HL-60/S4 treated with phorbol 12-myristate 13-acetate at 8.2 ng/mL for 4 days and 3 days (cell line): ENCODE results near the gene ADCY2.

Experiments
- in situ Hi-C: fragments of 300-500 bp; cut with MboI; formaldehyde crosslinking; loops from 2 replicates; pipeline ENCODE4 v1.15.0; 2022; ENCODE audit warnings: low sequenced_read_pairs

Gene ADCY2

GRCh38 chr5:7435503-7435902, 39.6 kb downstream of the ADCY2 start:
- in situ Hi-C loops: no loop called here

DNA sequence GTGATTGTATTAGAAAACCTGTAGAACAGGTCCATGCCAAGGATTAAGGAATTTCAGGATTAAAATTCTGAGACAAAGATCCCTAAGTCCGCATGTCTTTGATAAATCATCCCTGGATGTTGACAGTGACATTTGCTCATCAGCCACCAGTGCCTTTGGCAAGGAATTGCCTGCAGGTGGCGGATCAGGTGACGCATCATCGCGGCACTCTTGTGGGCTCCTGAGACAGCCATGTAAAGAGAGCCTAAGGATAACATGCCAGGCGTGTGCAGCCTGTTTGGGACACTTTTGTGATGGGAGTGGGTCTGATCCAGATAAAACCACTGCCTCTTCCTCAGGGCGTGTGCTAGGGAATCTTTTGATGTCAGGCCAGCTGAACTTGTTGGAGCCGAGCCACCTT, 40.6 kb downstream of the ADCY2 start:
- in situ Hi-C loops: no loop called here

GRCh38 chr5:7437836-7438235, 41.9 kb downstream of the ADCY2 start:
- in situ Hi-C loops: no loop called here

GRCh38 chr5:7445068-7445467, 49.1 kb downstream of the ADCY2 start:
- in situ Hi-C loops: no loop called here

- in situ Hi-C loops: no loop called here
Observed at GRCh38 chr5:7445831-7446230, 49.9 kb downstream of the ADCY2 start.

DNA sequence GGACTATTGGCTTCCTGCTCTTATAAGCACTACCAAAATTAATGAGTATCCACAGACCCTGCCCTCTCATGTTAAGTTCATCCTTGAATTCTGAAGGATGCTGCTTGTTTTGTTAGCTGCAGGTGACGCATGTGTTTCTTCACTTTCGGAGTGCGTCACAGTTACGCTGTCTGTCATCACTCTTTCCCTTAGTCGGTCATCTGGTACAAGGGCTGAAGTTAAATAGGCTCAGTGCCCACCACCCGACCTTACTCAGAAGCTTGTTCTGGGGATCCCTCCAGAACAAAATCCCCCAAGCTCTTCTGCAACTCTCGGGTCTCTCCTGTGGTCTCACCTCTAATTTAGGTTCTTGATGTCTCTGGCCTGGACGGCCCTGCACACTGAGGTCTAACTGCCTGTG, 51.0 kb downstream of the ADCY2 start:
- in situ Hi-C loops: no loop called here

DNA sequence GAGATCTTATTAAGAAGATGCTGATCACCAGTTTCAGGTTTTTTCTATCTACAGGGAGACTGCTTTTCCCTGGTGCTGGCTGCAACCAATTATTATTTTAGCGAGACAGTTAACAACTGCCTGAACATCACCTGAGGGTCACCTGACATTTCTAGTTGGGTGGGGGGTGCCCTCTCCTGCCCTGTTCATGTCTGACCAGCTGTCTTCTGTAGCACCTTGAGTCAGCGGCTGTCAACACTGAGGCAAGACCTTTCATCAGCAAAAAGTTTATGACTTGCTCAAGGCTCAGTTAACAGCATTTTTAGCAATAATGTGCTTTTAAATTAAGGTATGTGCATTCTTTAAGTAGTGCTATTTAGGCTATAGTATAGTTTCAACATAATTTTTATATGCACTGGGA, 58.0 kb downstream of the ADCY2 start:
- in situ Hi-C loops: no loop called here

- in situ Hi-C loops: no loop called here
Observed at GRCh38 chr5:7456206-7456605, 60.3 kb downstream of the ADCY2 start.

- in situ Hi-C loops: no loop called here
Observed at GRCh38 chr5:7461371-7461770, 65.4 kb downstream of the ADCY2 start.

DNA sequence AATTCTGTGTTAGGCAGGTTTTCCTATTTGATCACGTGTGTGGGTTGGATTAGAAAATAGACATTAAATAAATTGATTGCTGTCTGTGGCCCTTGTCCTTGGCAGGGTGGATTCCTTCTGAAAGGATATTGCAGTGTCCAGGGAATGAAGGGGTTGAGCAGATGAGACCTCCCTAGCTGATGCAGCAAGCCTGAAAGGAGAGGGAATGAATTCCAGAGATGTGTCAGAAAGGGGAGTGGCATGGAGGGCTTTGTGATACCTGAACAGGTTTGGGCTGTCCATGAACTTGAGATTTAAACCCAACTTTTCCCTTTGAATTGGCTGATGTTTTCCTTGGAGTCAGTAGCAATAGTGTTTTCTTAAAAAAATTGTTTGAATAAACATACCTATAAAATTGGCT, 66.8 kb downstream of the ADCY2 start:
- in situ Hi-C loops: no loop called here

GRCh38 chr5:7464182-7464581, 68.2 kb downstream of the ADCY2 start:
- in situ Hi-C loops: no loop called here

DNA sequence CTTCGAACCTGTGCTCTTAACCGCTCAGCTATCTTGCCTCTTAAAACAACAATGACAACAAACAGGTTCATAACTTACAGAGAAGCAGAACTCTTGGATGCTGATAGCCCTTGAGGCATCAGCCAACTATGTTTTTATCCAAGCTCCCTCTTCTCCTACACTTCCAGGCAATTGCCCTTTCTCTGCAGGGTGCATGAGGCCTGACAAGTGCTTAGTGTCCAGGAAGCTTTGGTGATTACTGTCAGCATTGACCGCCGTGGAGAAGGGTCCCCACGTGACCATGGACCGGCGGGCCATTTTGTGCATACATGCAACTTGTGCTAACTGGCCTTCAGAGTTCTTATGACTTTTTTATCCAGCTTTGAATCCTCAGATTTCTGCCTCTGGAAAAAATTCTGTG, 71.2 kb downstream of the ADCY2 start:
- in situ Hi-C loops: no loop called here

DNA sequence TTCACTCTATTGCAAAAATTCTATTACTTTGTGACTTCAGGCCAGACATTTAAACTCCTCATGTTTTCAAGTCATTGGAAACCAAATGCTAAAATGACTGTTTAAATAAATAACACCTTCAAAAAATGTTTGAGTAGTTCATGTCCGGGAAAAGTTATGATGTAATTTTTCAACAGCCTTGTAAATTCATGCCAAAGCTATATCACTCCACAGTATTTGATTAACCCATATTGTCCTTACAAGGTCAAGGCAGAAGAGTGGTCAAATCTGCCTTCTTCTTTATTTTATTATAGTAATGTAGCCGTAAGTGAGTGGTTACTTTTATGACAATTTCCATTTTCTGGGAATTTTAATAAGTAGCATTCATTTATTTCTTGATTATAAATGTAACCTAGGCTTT, 72.8 kb downstream of the ADCY2 start:
- in situ Hi-C loops: no loop called here

GRCh38 chr5:7471710-7472109, 75.8 kb downstream of the ADCY2 start:
- in situ Hi-C loops: no loop called here

DNA sequence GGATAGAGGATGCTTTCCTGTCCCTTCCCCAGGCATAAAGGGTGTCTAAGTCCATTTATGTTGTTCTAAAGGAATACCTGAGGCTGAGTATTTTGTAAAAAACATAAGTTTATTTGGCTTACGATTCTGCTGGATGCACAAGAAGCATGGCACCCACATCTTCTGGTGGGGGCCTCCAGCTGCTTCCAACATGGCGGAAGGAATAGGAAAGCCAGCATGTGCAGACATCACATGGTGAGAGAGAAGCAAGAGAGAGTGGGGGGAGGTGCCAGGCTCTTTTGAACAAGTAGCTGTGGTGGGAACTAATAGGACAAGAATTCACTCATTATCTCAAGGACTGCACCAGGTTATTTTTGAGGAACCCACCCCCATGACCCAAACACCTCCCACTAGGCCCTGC, 77.2 kb downstream of the ADCY2 start:
- in situ Hi-C loops: no loop called here

- in situ Hi-C loops: no loop called here
Observed at GRCh38 chr5:7473668-7474215, 77.8 kb downstream of the ADCY2 start.

- in situ Hi-C loops: no loop called here
Observed at GRCh38 chr5:7474821-7475403, 79.0 kb downstream of the ADCY2 start.

DNA sequence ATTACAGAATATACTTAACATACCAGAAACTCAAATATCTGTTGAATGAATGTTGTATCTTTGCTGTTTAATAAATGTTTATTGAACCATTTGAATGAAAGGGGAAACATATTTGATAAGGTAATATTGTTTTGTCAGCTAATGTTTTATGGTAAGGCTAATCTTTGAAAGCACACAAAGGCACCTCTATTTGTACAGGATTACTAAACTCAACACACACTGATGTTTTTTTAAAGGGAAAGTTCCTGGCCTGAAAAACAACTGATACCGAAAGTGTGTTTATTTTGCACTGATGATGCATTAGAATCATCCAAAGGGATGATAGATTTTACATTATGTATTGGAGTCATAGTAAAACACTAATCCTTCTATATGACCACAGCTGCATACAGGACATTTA, 82.5 kb downstream of the ADCY2 start:
- in situ Hi-C loops: no loop called here

DNA sequence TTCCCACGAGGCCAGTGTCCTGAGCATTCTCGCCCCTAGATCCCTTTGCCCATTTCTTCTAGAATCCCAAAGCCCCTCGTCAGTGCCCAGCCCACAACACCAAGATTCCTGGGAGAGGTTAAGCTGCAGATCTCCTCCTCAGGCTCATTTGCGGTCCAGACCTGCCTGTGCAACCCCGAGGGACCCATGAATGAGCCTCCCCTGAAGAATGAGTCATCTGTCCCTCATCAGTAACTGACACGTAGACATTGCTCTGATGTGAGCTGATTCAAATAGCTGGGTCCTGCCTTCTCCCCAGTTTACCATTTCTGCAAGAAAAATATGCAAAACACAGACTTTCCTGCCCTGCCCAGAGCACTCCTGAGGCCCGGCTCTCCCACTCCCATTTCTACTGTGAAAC, 92.8 kb downstream of the ADCY2 start:
- in situ Hi-C loops: no loop called here

GRCh38 chr5:7492371-7492770, 96.4 kb downstream of the ADCY2 start:
- in situ Hi-C loops: no loop called here

DNA sequence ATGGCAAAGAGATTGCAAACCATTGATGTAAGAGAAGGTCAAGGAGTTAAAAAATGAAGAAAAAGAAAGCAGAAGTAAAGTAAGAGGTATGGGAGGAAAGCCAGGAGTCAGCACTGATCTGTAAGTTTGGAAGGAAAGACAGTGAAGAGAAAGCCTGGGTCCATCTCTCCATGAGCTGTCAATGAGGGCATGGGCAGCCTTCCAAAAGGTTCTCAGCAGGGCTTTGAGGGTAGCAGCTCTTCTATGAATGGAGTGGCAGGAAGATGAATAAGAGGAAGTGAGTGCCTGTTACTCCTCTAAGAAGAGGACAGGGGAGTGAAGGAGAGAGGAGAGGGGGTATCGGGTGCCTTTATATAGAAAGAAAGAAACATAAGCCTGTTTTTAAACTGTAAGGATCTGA, 97.1 kb downstream of the ADCY2 start:
- in situ Hi-C loops: no loop called here

GRCh38 chr5:7493622-7494021, 97.7 kb downstream of the ADCY2 start:
- in situ Hi-C loops: no loop called here

- in situ Hi-C loops: no loop called here
Observed at GRCh38 chr5:7494481-7495130, 98.7 kb downstream of the ADCY2 start.
